ENCODE data around the gene MARS1.
A peak's percentile ranks its signal among the peaks of the same experiment; 100 is the strongest.

MARS1 gene

DNA sequence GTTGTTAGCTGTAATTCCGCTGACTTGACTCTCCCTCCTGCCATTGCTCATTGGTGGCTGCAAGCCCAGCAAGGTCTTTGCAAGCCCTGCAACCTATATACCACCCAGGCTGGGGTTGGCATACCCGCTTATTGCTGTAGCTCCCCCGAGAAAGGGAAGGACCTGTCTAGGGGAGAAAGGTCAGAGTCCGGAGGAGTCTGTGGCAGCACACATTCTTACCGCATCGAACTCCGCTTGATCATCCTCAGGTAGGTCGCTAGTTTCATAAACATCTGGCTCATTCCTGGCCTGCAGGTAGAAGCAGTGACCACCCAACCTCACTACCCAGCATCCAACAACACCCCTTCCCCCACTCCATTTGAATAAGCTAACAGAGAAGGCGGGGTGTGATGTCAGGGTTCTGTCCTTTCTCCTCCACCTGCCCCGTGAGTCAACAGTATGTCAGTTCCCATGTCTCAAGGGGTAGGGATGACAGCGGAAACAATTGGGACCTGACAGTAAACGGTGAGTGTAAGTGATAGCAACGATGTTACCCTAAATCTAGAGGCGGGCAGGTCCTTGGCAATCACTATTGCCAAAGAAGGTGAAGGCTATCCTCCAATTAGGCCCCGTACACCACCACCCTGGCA lies 58.1 kb downstream of the MARS1 start:
- peaks cover 21% of the 10 kb centered on the region for H3K27me3 ChIP-seq (ENCODE audit: control insufficient read depth, insufficient read depth, low read length)
- peaks cover 8% of the 10 kb centered on the region for H3K36me3 ChIP-seq (ENCODE audit: control insufficient read depth, low read depth, low read length)
- H3K4me3 ChIP-seq (ENCODE audit: low read length), result peak overlapping the region; percentile 86
- peak overlapping the region; percentile 93 for H3K9ac ChIP-seq (ENCODE audit: low read length)
- no peak overlapping the region for H3K27ac ChIP-seq (ENCODE audit: low read length)
- peaks cover 20% of the 10 kb centered on the region for H3K4me1 ChIP-seq (ENCODE audit: control insufficient read depth, low read depth, low read length)
- no peaks in the 10 kb centered on the region for H3K9me3 ChIP-seq (ENCODE audit: control insufficient read depth, low read depth, low read length)

- Histone ChIP-seq H3K9me3 (ENCODE audit: control insufficient read depth, low read depth, low read length) (no peaks in the 10 kb centered on the region), H3K9ac (ENCODE audit: low read length) (peak within 1 kb of the TSS; percentile 93), H3K36me3 (ENCODE audit: control insufficient read depth, low read depth, low read length) (peaks cover 6% of the 10 kb centered on the region), H3K4me1 (ENCODE audit: control insufficient read depth, low read depth, low read length) (peaks cover 28% of the 10 kb centered on the region), H3K27me3 (ENCODE audit: control insufficient read depth, insufficient read depth, low read length) (peaks cover 21% of the 10 kb centered on the region), H3K27ac (ENCODE audit: low read length) (no peak within 1 kb of the TSS), H3K4me3 (ENCODE audit: low read length) (peak within 1 kb of the TSS; percentile 86)
These were observed 58.8 kb downstream of the MARS1 start, which contains the start of gene DCTN2 for GRCh38 chr12:57546438-57547287. Gene DCTN2 (minus strand): TSS chr12:57547192. CDS start chr12:57547063, 129 bp downstream.

DNA sequence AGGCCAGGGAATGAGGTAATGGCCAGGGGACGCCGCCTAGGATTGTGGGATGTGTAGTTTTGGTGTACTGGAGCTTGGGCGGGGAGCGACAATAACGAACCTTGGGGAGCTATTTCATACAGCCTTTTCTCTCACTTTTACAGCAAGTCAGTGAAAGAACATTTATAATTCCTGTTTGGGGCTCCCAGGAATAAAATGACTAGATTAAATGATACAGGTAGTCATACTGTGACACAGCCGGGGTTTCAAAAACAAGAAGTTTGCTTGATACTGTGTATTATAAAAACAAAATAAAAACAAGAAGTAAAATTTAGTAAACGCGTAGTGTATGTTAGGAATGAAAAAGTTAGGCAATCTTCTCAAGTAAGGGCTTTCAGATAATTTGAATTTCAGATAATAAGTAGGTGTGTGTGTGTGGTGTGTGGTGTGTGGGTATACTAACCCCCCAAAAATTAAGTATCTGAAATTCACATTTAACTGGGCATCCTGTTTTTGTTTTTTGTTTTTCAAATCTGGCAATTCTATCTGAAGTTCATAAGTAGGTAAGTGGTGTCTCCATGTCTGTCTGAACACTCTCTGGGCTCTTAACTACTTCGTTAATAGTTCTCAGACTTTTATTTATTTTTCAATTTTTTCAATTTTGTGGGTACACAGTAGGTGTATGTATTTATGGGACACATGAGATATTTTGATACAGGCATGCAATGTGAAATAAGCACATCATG lies 59.6 kb downstream of the MARS1 start:
- peaks cover 21% of the 10 kb centered on the region for H3K27me3 ChIP-seq (ENCODE audit: control insufficient read depth, insufficient read depth, low read length)
- H3K27ac ChIP-seq (ENCODE audit: low read length), result no peak overlapping the region
- no peaks in the 10 kb centered on the region for H3K9me3 ChIP-seq (ENCODE audit: control insufficient read depth, low read depth, low read length)
- H3K4me1 ChIP-seq (ENCODE audit: control insufficient read depth, low read depth, low read length), result peaks cover 34% of the 10 kb centered on the region
- peak overlapping the region; percentile 86 for H3K4me3 ChIP-seq (ENCODE audit: low read length)
- H3K9ac ChIP-seq (ENCODE audit: low read length), result no peak overlapping the region
- H3K36me3 ChIP-seq (ENCODE audit: control insufficient read depth, low read depth, low read length), result peaks cover 5% of the 10 kb centered on the region

GRCh38 chr12:57548013-57548315 lies 60.1 kb downstream of the MARS1 start:
- Histone ChIP-seq H3K36me3 (ENCODE audit: control insufficient read depth, low read depth, low read length) (peaks cover 5% of the 10 kb centered on the region), H3K4me1 (ENCODE audit: control insufficient read depth, low read depth, low read length) (peaks cover 37% of the 10 kb centered on the region), H3K27me3 (ENCODE audit: control insufficient read depth, insufficient read depth, low read length) (peaks cover 21% of the 10 kb centered on the region), H3K4me3 (ENCODE audit: low read length) (no peak overlapping the region), H3K9ac (ENCODE audit: low read length) (no peak overlapping the region), H3K9me3 (ENCODE audit: control insufficient read depth, low read depth, low read length) (no peaks in the 10 kb centered on the region), H3K27ac (ENCODE audit: low read length) (no peak overlapping the region)

GRCh38 chr12:57548488-57548887 lies 60.6 kb downstream of the MARS1 start:
- H3K9ac ChIP-seq (ENCODE audit: low read length), result no peak overlapping the region
- peaks cover 21% of the 10 kb centered on the region for H3K27me3 ChIP-seq (ENCODE audit: control insufficient read depth, insufficient read depth, low read length)
- H3K27ac ChIP-seq (ENCODE audit: low read length), result no peak overlapping the region
- H3K36me3 ChIP-seq (ENCODE audit: control insufficient read depth, low read depth, low read length), result peaks cover 5% of the 10 kb centered on the region
- peaks cover 37% of the 10 kb centered on the region for H3K4me1 ChIP-seq (ENCODE audit: control insufficient read depth, low read depth, low read length)
- no peaks in the 10 kb centered on the region for H3K9me3 ChIP-seq (ENCODE audit: control insufficient read depth, low read depth, low read length)
- no peak overlapping the region for H3K4me3 ChIP-seq (ENCODE audit: low read length)

- Histone ChIP-seq H3K9ac (ENCODE audit: low read length) (no peak overlapping the region), H3K36me3 (ENCODE audit: control insufficient read depth, low read depth, low read length) (peaks cover 5% of the 10 kb centered on the region), H3K4me3 (ENCODE audit: low read length) (peak overlapping the region; percentile 66), H3K4me1 (ENCODE audit: control insufficient read depth, low read depth, low read length) (peaks cover 37% of the 10 kb centered on the region), H3K9me3 (ENCODE audit: control insufficient read depth, low read depth, low read length) (no peaks in the 10 kb centered on the region), H3K27me3 (ENCODE audit: control insufficient read depth, insufficient read depth, low read length) (peaks cover 21% of the 10 kb centered on the region), H3K27ac (ENCODE audit: low read length) (no peak overlapping the region)
These were observed 61.5 kb downstream of the MARS1 start for GRCh38 chr12:57549203-57549908.

- Histone ChIP-seq H3K27ac (ENCODE audit: low read length) (no peak within 1 kb of the TSS), H3K4me1 (ENCODE audit: control insufficient read depth, low read depth, low read length) (peaks cover 37% of the 10 kb centered on the region)
These were observed 62.2 kb downstream of the MARS1 start, which contains the start of gene KIF5A for GRCh38 chr12:57549909-57550640. Gene KIF5A (plus strand): TSS chr12:57550044. CDS start chr12:57550272, 228 bp downstream.

DNA sequence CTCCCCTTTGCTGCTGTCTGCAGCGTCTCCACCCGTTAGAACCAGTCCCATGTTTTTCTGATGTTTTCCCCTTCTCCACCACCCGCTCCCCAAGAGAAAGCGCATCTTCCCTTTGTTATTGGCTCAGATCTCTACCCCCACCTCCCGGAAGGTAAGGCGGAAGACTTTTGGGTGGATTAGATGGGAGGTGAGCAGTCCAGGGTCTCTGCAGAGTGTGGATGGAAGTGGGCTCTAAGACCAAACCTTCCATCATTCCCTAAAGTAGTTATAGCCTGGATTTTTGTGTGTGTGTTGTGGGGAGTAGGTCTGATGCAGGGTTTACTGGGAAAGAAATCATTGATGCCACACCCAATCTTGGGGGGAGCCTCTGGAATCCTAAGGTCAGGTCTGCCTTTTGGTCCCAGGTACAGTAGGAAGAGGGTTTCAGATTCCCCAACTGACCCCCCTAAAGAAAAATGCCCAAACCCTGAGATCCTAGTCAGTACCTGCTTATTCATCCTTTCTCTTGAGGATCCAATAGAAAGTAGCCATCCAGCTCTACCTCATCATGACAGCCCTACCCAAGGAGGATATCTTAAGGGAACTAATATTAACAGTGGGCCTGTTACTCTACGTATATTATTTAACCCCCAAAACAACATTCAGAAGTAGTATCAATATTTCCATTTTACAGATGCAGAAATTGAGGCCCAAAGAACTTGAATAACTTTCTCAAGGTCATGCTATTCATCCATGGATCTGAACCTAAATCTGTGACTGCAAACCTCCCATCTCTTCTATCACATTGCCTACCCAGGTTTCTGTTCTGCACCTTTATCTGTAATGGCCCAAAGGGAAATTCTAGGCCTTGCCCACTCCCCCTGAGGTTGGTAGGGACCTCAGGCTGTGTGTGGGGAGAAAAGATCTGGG lies 63.0 kb downstream of the MARS1 start:
- no peaks in the 10 kb centered on the region for H3K36me3 ChIP-seq (ENCODE audit: control insufficient read depth, low read depth, low read length)
- peaks cover 35% of the 10 kb centered on the region for H3K4me1 ChIP-seq (ENCODE audit: control insufficient read depth, low read depth, low read length)
- H3K9ac ChIP-seq (ENCODE audit: low read length), result peak overlapping the region; percentile 31
- peak overlapping the region; percentile 66 for H3K4me3 ChIP-seq (ENCODE audit: low read length)
- no peaks in the 10 kb centered on the region for H3K9me3 ChIP-seq (ENCODE audit: control insufficient read depth, low read depth, low read length)
- H3K27me3 ChIP-seq (ENCODE audit: control insufficient read depth, insufficient read depth, low read length), result peaks cover 21% of the 10 kb centered on the region
- H3K27ac ChIP-seq (ENCODE audit: low read length), result no peak overlapping the region

More at GRCh38 chr12:57549909-57550640, 62.2 kb downstream of the MARS1 start, which contains the start of gene KIF5A:
- H3K9ac ChIP-seq (ENCODE audit: low read length), result peak within 1 kb of the TSS; percentile 31
- peaks cover under 1% of the 10 kb centered on the region for H3K36me3 ChIP-seq (ENCODE audit: control insufficient read depth, low read depth, low read length)
- H3K4me3 ChIP-seq (ENCODE audit: low read length), result peak within 1 kb of the TSS; percentile 66
- H3K27me3 ChIP-seq (ENCODE audit: control insufficient read depth, insufficient read depth, low read length), result peaks cover 21% of the 10 kb centered on the region
- H3K9me3 ChIP-seq (ENCODE audit: control insufficient read depth, low read depth, low read length), result no peaks in the 10 kb centered on the region

- Histone ChIP-seq H3K36me3 (ENCODE audit: control insufficient read depth, low read depth, low read length) (no peaks in the 10 kb centered on the region), H3K4me3 (ENCODE audit: low read length) (no peak overlapping the region), H3K27me3 (ENCODE audit: control insufficient read depth, insufficient read depth, low read length) (peaks cover 21% of the 10 kb centered on the region), H3K4me1 (ENCODE audit: control insufficient read depth, low read depth, low read length) (peaks cover 30% of the 10 kb centered on the region), H3K27ac (ENCODE audit: low read length) (no peak overlapping the region), H3K9me3 (ENCODE audit: control insufficient read depth, low read depth, low read length) (no peaks in the 10 kb centered on the region), H3K9ac (ENCODE audit: low read length) (no peak overlapping the region)
These were observed 63.9 kb downstream of the MARS1 start for GRCh38 chr12:57551637-57552305.
